HepG2 (cell line): ENCODE measurements around the gene CXCR5. TPM values are rescaled to one million over a fixed set of nuclear protein-coding genes. Genes with fewer than 3 reads are reported as not detected.

Experiments used
- CCAR2 ChIP-seq: fragments of 200-400 bp; formaldehyde crosslinking; optimal IDR thresholded peaks from 2 replicates; pipeline ENCODE3; 2018; ENCODE audit warnings: low read depth, mild to moderate bottlenecking, low read length, moderate library complexity
- DNMT3B ChIP-seq: conservative IDR thresholded peaks from 2 replicates; pipeline ENCODE4 v1.6.1; 2016; ENCODE audit warnings: missing biosample characterization, control low read depth
- E2F5 ChIP-seq: sonication (generic); formaldehyde crosslinking; conservative IDR thresholded peaks from 2 replicates; pipeline ENCODE4 v1.4.0; 2020; ENCODE audit warnings: missing genetic modification reagents
- GMEB2 ChIP-seq: IDR thresholded peaks from 2 replicates; pipeline ENCODE4 v1.6.1; 2016; ENCODE audit warnings: missing biosample characterization, missing genetic modification reagents, low read depth
- MEIS2 ChIP-seq: sonication (generic); formaldehyde crosslinking; IDR thresholded peaks from 2 replicates; pipeline ENCODE4 v1.9.0; 2021; ENCODE audit warnings: mild to moderate bottlenecking, missing genetic modification reagents
- MYNN ChIP-seq: sonication (generic); formaldehyde crosslinking; IDR thresholded peaks from 2 replicates; pipeline ENCODE4 v1.4.0; 2020; ENCODE audit warnings: mild to moderate bottlenecking, low read depth, missing genetic modification reagents
- PLRG1 ChIP-seq: fragments of 450-650 bp; conservative IDR thresholded peaks from 2 replicates; pipeline ENCODE4 v1.6.1; 2016
- PREB ChIP-seq: sonication (generic); formaldehyde crosslinking; IDR thresholded peaks from 2 replicates; pipeline ENCODE4 v1.4.0; 2020; ENCODE audit warnings: missing genetic modification reagents
- RXRA ChIP-seq: sonication (generic); formaldehyde crosslinking; IDR thresholded peaks from 2 replicates; pipeline ENCODE4 v1.5.1; 2020; ENCODE audit warnings: missing genetic modification reagents
- SMARCE1 ChIP-seq: fragments of 450-650 bp; IDR thresholded peaks from 2 replicates; pipeline ENCODE4 v1.6.1; 2017; ENCODE audit warnings: borderline replicate concordance
- SNAPC4 ChIP-seq: sonication (generic); formaldehyde crosslinking; IDR thresholded peaks from 2 replicates; pipeline ENCODE4 v1.4.0; 2020; ENCODE audit warnings: mild to moderate bottlenecking, missing genetic modification reagents
- TOE1 ChIP-seq: sonication (generic); formaldehyde crosslinking; IDR thresholded peaks from 2 replicates; pipeline ENCODE4 v1.4.0; 2020; ENCODE audit warnings: mild to moderate bottlenecking, missing genetic modification reagents
- ZFP41 ChIP-seq: sonication (generic); formaldehyde crosslinking; IDR thresholded peaks from 2 replicates; pipeline ENCODE4 v1.4.0; 2020; ENCODE audit warnings: mild to moderate bottlenecking, missing genetic modification reagents, borderline replicate concordance
- ZNF33B ChIP-seq: sonication (generic); formaldehyde crosslinking; IDR thresholded peaks from 2 replicates; pipeline ENCODE4 v1.5.1; 2020; ENCODE audit warnings: mild to moderate bottlenecking, missing genetic modification reagents
- ZNF382 ChIP-seq: sonication (generic); formaldehyde crosslinking; IDR thresholded peaks from 2 replicates; pipeline ENCODE4 v1.5.0; 2020; ENCODE audit warnings: missing genetic modification reagents, mild to moderate bottlenecking, borderline replicate concordance
- ZNF747 ChIP-seq: sonication (generic); formaldehyde crosslinking; IDR thresholded peaks from 2 replicates; pipeline ENCODE4 v1.8.1; 2023; ENCODE audit warnings: missing genetic modification reagents, mild to moderate bottlenecking, borderline replicate concordance
- ZNF780A ChIP-seq: sonication (generic); formaldehyde crosslinking; IDR thresholded peaks from 2 replicates; pipeline ENCODE4 v1.8.0; 2022; ENCODE audit warnings: mild to moderate bottlenecking, missing genetic modification reagents, moderate library complexity
- ZNF781 ChIP-seq: sonication (generic); formaldehyde crosslinking; IDR thresholded peaks from 2 replicates; pipeline ENCODE4 v1.5.1; 2020; ENCODE audit warnings: borderline replicate concordance, mild to moderate bottlenecking, missing genetic modification reagents; ENCODE audit errors: not compliant biosample characterization
- ZSCAN25 ChIP-seq: sonication (generic); formaldehyde crosslinking; IDR thresholded peaks from 2 replicates; pipeline ENCODE4 v1.8.0; 2022; ENCODE audit warnings: mild to moderate bottlenecking, missing genetic modification reagents
- polyA plus RNA-seq, 8 experiments: library from polyadenylated mRNA; depleted of rRNA in 3 of 8; stranded (reverse) in 7 of 8; unstranded in 1 of 8; fragments of >200 nt; fragmentation: Illumina TruSeq in 4 of 8; extraction: Trizol in 4 of 8; gene quantifications; 2 replicates each; pipeline versions ENCODE4 v1.2.1 to v1.2.3, GENCODE V29; 2011 to 2016; ENCODE audit warnings: low read depth in 4 of 8, missing spikeins in 1 of 8, mixed read lengths in 1 of 8; ENCODE audit not compliant: insufficient read depth in 1 of 8
- total RNA-seq, 5 experiments: library from RNA; depleted of rRNA; stranded (reverse); fragments of >200 nt; fragmentation: Illumina TruSeq; extraction: Trizol; gene quantifications; 2 replicates each; pipeline ENCODE4 v1.2.3, GENCODE V29; 2016; ENCODE audit warnings: low read depth in 1 of 5

Gene CXCR5
- total and polyA plus RNA-seq, 2 of the 13 experiments (the other 11 are each of a cell fraction or from before 2014, with no cell fraction given): not detected

DNA sequence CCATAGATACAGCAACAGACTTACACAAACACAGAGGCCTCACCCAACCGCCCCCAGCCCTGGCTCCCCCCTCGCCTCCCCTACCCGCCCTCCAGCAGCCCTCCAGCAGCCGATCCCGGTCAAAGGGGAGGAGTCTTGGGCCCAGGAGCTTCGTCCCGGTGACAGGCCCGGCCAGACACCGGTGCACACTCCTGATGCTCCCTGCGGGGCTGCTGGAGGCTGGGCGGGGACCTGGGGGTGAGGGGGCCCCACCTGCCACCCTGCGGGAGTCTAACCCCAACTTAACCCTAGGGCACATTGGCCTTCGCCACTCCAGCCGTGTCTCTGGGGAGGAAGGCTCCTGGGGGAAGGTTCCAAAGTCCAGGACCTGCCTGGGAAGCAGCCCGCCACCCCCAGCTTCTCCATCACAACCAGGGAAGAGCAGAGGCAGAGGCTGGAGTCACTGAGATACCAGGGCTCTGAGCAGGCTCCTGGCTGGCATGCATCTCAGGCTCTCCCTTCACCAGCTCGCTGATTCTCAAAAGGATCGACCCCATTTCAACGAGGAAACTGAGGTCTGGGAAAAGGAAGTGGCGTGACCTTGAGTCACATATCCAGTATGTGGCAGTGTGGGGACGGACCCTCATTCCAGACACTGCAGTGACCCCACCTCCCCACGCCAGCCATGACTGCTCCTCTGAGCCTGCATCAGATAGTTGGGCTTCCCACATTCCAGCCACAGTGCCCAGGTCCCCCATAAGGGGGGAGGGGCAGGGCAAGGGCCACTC, 27.6 kb downstream of the CXCR5 start (continued):
- TF ChIP-seq SNAPC4 (CRISPR knock-in tag) (no peak), SMARCE1 (no peak), PREB (CRISPR knock-in tag) (no peak), ZSCAN25 (CRISPR knock-in tag) (peak; percentile 83), RXRA (CRISPR knock-in tag) (peak; percentile 89), PLRG1 (no peak), ZNF747 (no peak), MYNN (CRISPR knock-in tag) (no peak), MEIS2 (CRISPR knock-in tag) (no peak), DNMT3B (CRISPR knock-in tag) (no peak), ZNF33B (no peak), ZFP41 (CRISPR knock-in tag) (no peak), GMEB2 (CRISPR knock-in tag) (no peak), E2F5 (no peak), ZNF382 (CRISPR knock-in tag) (no peak), ZNF781 (no peak), TOE1 (CRISPR knock-in tag) (no peak), CCAR2 (no peak), ZNF780A (CRISPR knock-in tag) (no peak)
